ENCODE results near the gene IFNA4.

DNA sequence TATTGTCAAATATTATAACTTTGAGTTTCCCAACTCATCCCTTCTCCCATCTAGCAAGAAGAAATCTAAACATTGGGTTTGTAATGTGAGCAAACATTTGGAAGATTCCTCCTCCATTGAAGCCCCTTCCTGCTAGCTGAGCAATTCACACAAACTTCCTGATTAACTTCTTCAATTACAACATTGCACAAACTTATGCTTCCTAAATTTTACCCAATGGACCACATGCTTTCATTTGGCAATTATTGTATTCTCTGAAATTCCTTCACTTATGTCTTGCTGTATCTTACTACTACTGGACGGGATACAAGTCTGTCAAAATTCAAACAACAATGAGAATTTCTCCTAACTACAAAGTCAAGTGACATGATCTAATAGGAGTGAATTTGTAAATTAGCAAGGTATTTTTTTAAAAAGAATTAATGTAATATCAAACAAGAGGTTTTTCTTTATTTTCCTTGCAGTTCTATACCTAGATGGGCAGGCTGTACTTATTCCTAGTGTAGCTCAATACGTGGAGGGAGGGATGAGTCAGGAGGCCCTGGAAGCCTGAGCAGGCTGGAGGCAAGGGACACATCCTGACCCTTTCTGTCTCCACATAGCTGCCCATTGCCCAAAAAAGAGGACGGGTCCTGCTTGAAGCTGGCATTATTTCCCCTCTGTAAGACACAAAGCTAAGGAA, 33.9 kb downstream of the IFNA4 start:
- TF ChIP-seq SUZ12 (IDR thresholded peaks at IDR 0.05; ENCODE audit: extremely low read depth, insufficient read depth, insufficient read length): no peak
- no peak for TF ChIP-seq YY1 (IDR thresholded peaks at IDR 0.05; ENCODE audit: insufficient read depth, insufficient read length)
